Neural cell (in vitro differentiated cells): ENCODE results near the gene ATP1A2.

Experiments
- EZH2 ChIP-seq: fragments of 200-600, 300-800 bp; shearing (Covaris generic), sonication (generic); IDR thresholded peaks from 2 replicates; pipeline ENCODE4 v1.6.1; 2014; ENCODE audit warnings: antibody characterized with exemption, low read length, borderline replicate concordance, mild to moderate bottlenecking; ENCODE audit not compliant: insufficient read depth, poor library complexity, severe bottlenecking
- POLR2AphosphoS5 ChIP-seq: IDR thresholded peaks from 2 replicates; pipeline ENCODE4 v1.6.1; 2012
- RAD21 ChIP-seq: fragments of 450-650 bp; conservative IDR thresholded peaks from 2 replicates; pipeline ENCODE4 v1.6.1; 2014; ENCODE audit warnings: antibody characterized with exemption, mild to moderate bottlenecking, moderate library complexity
- TAF1 ChIP-seq: IDR thresholded peaks from 2 replicates; pipeline ENCODE4 v1.6.1; 2012; ENCODE audit warnings: low read depth

DNA sequence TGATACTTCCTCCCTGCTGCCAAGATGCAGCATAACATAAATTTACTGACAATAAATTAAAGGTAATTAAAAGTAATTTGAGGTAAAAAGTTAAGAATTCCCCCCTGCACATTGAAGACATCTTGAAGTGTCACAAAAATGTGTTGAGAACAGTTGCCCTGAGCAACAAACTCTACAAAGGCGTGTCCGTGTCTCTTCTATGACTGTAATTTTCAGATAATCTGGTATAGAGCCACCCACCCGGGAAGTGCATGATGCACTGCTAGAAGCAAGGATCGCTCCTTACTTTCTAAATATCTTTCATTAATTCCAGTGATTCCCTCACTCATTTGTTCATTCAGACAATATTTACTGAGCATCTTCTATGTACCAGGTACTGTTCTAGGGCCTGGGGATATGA lies 63.8 kb downstream of the ATP1A2 start:
- TF ChIP-seq EZH2 (no peak), RAD21 (no peak), POLR2AphosphoS5 (no peak), TAF1 (no peak)
